Endothelial cell of umbilical vein (primary cell): ENCODE data around the gene REPIN1. TPM values are rescaled to one million over a fixed set of nuclear protein-coding genes. Genes with fewer than 3 reads are reported as not detected.

Experiments
- BruUV-seq: library from RNA; stranded (reverse); fragments of 400-500 nt; replicated peaks from 2 replicates; lab custom pipeline; 2021; lab: Mats Ljungman, UMichigan
- CTCF ChIA-PET: fragments of 300-600, 350-600 bp; sonication (Branson Sonifier 250); formaldehyde crosslinking; loops from one replicate; lab custom pipeline; 2021; ENCODE audit warnings: antibody characterized with exemption, inconsistent platforms; lab: Charles Lee
- POLR2A ChIA-PET: fragments of 300-600, 350-600 bp; sonication (Branson Sonifier 250); formaldehyde crosslinking; loops from one replicate; lab custom pipeline; 2021; ENCODE audit warnings: antibody characterized with exemption, inconsistent platforms; lab: Charles Lee
- DNase-seq: peaks from one replicate; pipeline ENCODE4 v3.0.0-alpha.2; 2011; ENCODE audit warnings: low read depth, low spot score
- FAIRE-seq: peaks from 2 replicates; lab custom pipeline; 2011; peaks lifted over from hg19 to GRCh38; lab: Jason Lieb, UNC
- H2AFZ ChIP-seq: 2 replicates; pipeline ENCODE4 v1.6.0; 2012; ENCODE audit warnings: low read depth, low read length, control low read depth, inconsistent platforms
- H3K27ac ChIP-seq: 2 replicates; pipeline ENCODE4 v1.5.1; 2011; ENCODE audit warnings: low read depth, mild to moderate bottlenecking, control low read depth, low read length, moderate library complexity; ENCODE audit not compliant: insufficient read depth
- H3K27me3 ChIP-seq, 2 experiments: 2 replicates each; pipeline versions ENCODE4 v1.6.0 to v1.6.1; 2011; ENCODE audit warnings: low read length in 2 of 2, mixed read lengths in 1 of 2; ENCODE audit not compliant: control insufficient read depth in 2 of 2, insufficient read depth in 2 of 2
- H3K36me3 ChIP-seq, 2 experiments: 2 replicates in 1 of 2; 3 replicates in 1 of 2; pipeline ENCODE4 v1.5.1; 2011; ENCODE audit warnings: low read length in 2 of 2, mild to moderate bottlenecking in 1 of 2, moderate library complexity in 1 of 2; ENCODE audit not compliant: control insufficient read depth in 2 of 2, insufficient read depth in 2 of 2; ENCODE audit errors: extremely low read depth in 1 of 2
- H3K4me1 ChIP-seq: 3 replicates; pipeline ENCODE4 v1.5.1; 2011; ENCODE audit warnings: mild to moderate bottlenecking, low read length; ENCODE audit not compliant: control insufficient read depth, insufficient read depth; ENCODE audit errors: extremely low read depth
- H3K4me2 ChIP-seq: 2 replicates; pipeline ENCODE4 v1.6.1; 2011; ENCODE audit warnings: low read length, control low read depth, mixed read lengths; ENCODE audit not compliant: insufficient read depth
- H3K4me3 ChIP-seq, 3 experiments: fragments of 200-600 bp in 1 of 3; sonication (generic), shearing (Covaris generic) in 1 of 3; replicated peaks in 1 of 3; 2 replicates each; pipeline ENCODE4 v1.5.1; 2011 to 2016; ENCODE audit warnings: control low read depth in 3 of 3, low read length in 3 of 3, mild to moderate bottlenecking in 2 of 3, inconsistent platforms in 1 of 3, low read depth in 1 of 3, moderate library complexity in 1 of 3; ENCODE audit not compliant: insufficient read depth in 1 of 3
- H3K79me2 ChIP-seq: 2 replicates; pipeline ENCODE4 v1.6.0; 2012; ENCODE audit warnings: low read length, inconsistent platforms; ENCODE audit not compliant: control insufficient read depth, insufficient read depth
- H3K9ac ChIP-seq: replicated peaks from 2 replicates; pipeline ENCODE3; 2011; ENCODE audit warnings: low read length, control low read depth; ENCODE audit not compliant: insufficient read depth; ENCODE audit errors: extremely low read depth
- H3K9me1 ChIP-seq: replicated peaks from 3 replicates; pipeline ENCODE4 v1.6.0; 2011; ENCODE audit warnings: mild to moderate bottlenecking, low read length; ENCODE audit not compliant: control insufficient read depth, insufficient read depth; ENCODE audit errors: extremely low read depth
- H3K9me3 ChIP-seq: replicated peaks from 2 replicates; pipeline ENCODE4 v1.5.1; 2012; ENCODE audit warnings: low read length, inconsistent platforms; ENCODE audit not compliant: control insufficient read depth, insufficient read depth
- H4K20me1 ChIP-seq: replicated peaks from 2 replicates; pipeline ENCODE3; 2011; ENCODE audit warnings: mild to moderate bottlenecking, low read length; ENCODE audit not compliant: control insufficient read depth, insufficient read depth; ENCODE audit errors: extremely low read depth
- CTCF ChIP-seq, 2 donors: IDR thresholded peaks; 1 replicate in 1 of 2; 2 replicates in 1 of 2; pipeline ENCODE4 v1.5.1; 2011; ENCODE audit warnings: low read length in 2 of 2, mild to moderate bottlenecking in 2 of 2, moderate library complexity in 2 of 2, control low read depth in 1 of 2, inconsistent platforms in 1 of 2, low read depth in 1 of 2; ENCODE audit not compliant: insufficient read depth in 1 of 2; ENCODE audit errors: extremely low read depth in 1 of 2
- EZH2 ChIP-seq: IDR thresholded peaks from 2 replicates; pipeline ENCODE4 v1.6.1; 2012; ENCODE audit warnings: borderline replicate concordance, low read depth, mild to moderate bottlenecking, moderate library complexity, low read length, inconsistent platforms; ENCODE audit not compliant: severe bottlenecking
- FOS ChIP-seq: IDR thresholded peaks from 2 replicates; pipeline ENCODE4 v1.6.1; 2011; ENCODE audit warnings: mild to moderate bottlenecking, low read length, moderate library complexity, borderline replicate concordance; ENCODE audit not compliant: insufficient read depth
- GATA2 ChIP-seq: IDR thresholded peaks from 2 replicates; pipeline ENCODE4 v1.7.0; 2011; ENCODE audit warnings: low read depth, mild to moderate bottlenecking, moderate library complexity, mixed read lengths, low read length; ENCODE audit not compliant: insufficient read length, insufficient read depth
- JUN ChIP-seq: IDR thresholded peaks from 2 replicates; pipeline ENCODE4 v1.6.1; 2011; ENCODE audit warnings: borderline replicate concordance, low read depth; ENCODE audit not compliant: insufficient read length, insufficient read depth
- MAX ChIP-seq: IDR thresholded peaks from 2 replicates; pipeline ENCODE4 v1.6.1; 2011; ENCODE audit not compliant: insufficient read depth, insufficient read length
- MYC ChIP-seq: IDR thresholded peaks from one replicate; pipeline ENCODE4 v1.6.1; 2011; ENCODE audit warnings: mild to moderate bottlenecking, low read depth, low read length
- POLR2A ChIP-seq: IDR thresholded peaks from 2 replicates; pipeline ENCODE4 v1.6.1; 2012; ENCODE audit warnings: low read depth, mild to moderate bottlenecking, control low read depth, low read length
- POLR2AphosphoS5 ChIP-seq: IDR thresholded peaks from 2 replicates; pipeline ENCODE4 v1.6.1; 2012; ENCODE audit warnings: low read depth, mild to moderate bottlenecking, control low read depth, low read length, moderate library complexity; ENCODE audit not compliant: insufficient read depth
- dilution Hi-C: fragments of 300-500 bp; cut with MboI; formaldehyde crosslinking; loops from one replicate; pipeline ENCODE4 v1.15.0; 2019; ENCODE audit warnings: low sequenced_read_pairs; ENCODE audit not compliant: extremely low pct_ligation_motif_present
- intact Hi-C: fragments of 100-400 bp; cut with micrococcal nuclease; formaldehyde crosslinking; loops from one replicate; pipeline ENCODE4 v1.10.0; 2022
- polyA plus RNA-seq, 4 experiments: library from polyadenylated mRNA; depleted of rRNA in 3 of 4; stranded (reverse) in 3 of 4; unstranded in 1 of 4; fragments of >200 nt; gene quantifications; 2 replicates each; pipeline versions ENCODE4 v1.2.1 to v1.2.3, GENCODE V29; 2011 to 2012; ENCODE audit warnings: missing spikeins in 1 of 4
- total RNA-seq: library from RNA; stranded (reverse); gene quantifications from 2 replicates; pipeline ENCODE4 v1.2.3, GENCODE V29; 2021

The REPIN1 gene
- total and polyA plus RNA-seq, 2 donors (not counting 3 experiments of a cell fraction or from before 2014, with no cell fraction given): 108 to 140 TPM

- no peak overlapping the region for H3K4me2 ChIP-seq
- BruUV-seq: no TSS peak
- no peaks in the 10 kb centered on the region for H3K9me1 ChIP-seq
- no peak for FAIRE-seq
- dilution Hi-C loops: no loop called here
- no peak overlapping the region for H3K9ac ChIP-seq
- H3K4me1 ChIP-seq: peaks cover 3% of the 10 kb centered on the region
- ChIA-PET CTCF (no interaction called here), POLR2A (interaction anchor here (0.6 kb wide), 1 partner anchor 9 kb away, joined by 11 read pairs; no protein-coding TSS in a partner anchor)
- H4K20me1 ChIP-seq: no peaks in the 10 kb centered on the region
- H3K9me3 ChIP-seq: no peaks in the 10 kb centered on the region
- no peak overlapping the region for H3K4me3 ChIP-seq
- intact Hi-C loops: no loop called here
- DNase-seq: no peak
- no peaks in the 10 kb centered on the region for H3K27me3 ChIP-seq
- H3K36me3 ChIP-seq: no peaks in the 10 kb centered on the region
- H2AFZ ChIP-seq: no peak overlapping the region
- no peak overlapping the region for H3K27ac ChIP-seq
- no peaks in the 10 kb centered on the region for H3K79me2 ChIP-seq
- no peak for TF ChIP-seq MYC
- TF ChIP-seq GATA2: no peak
- TF ChIP-seq MAX: no peak
- TF ChIP-seq CTCF (IDR thresholded peaks at IDR 0.05; ENCODE audit: extremely low read depth in 1 of 2, insufficient read depth in 1 of 2, low read depth in 1 of 2, low read length in 2 of 2): no peak
- no peak for TF ChIP-seq EZH2
- no peak for TF ChIP-seq FOS
- no peak for TF ChIP-seq JUN
- no peak for TF ChIP-seq POLR2A
- TF ChIP-seq POLR2AphosphoS5: no peak
These were observed 42.7 kb upstream of the REPIN1 start for GRCh38 chr7:150325901-150326300.
